Left lung (tissue), 10 donors: ENCODE measurements around the gene CYTH4. TPM values are rescaled to one million over a fixed set of nuclear protein-coding genes. Genes with fewer than 3 reads are reported as not detected.
"Not testable (repeated sequence)": the region's sequence is repeated elsewhere in the genome, so short reads cannot be mapped to it uniquely, and the experiment has no call there.

Source experiments
- ATAC-seq: fragments of 200-7000 bp; cut with Tn5 transposase; one replicate; pipeline ENCODE4 v1.9.1; 2020; ENCODE audit warnings: moderate library complexity
- DNase-seq, 4 donors: peaks; one replicate each; pipeline ENCODE4 v3.0.0-alpha.2; 2013 to 2020
- H3K27ac ChIP-seq, 2 donors: fragments of 200-600 bp; sonication (generic) in 1 of 2; one replicate each; pipeline versions ENCODE4 v1.5.0 to v1.8.0; 2020 to 2021
- H3K27me3 ChIP-seq, 2 donors: fragments of 200-600 bp; sonication (generic) in 1 of 2; one replicate each; pipeline versions ENCODE4 v1.5.0 to v1.8.0; 2020 to 2021
- H3K36me3 ChIP-seq, 2 donors: fragments of 200-600 bp; sonication (generic) in 1 of 2; one replicate each; pipeline versions ENCODE4 v1.5.0 to v1.8.0; 2020 to 2021
- H3K4me1 ChIP-seq, 2 donors: fragments of 200-600 bp; one replicate each; pipeline ENCODE4 v1.8.0; 2021
- H3K4me3 ChIP-seq, 2 donors: fragments of 200-600 bp; sonication (generic) in 1 of 2; one replicate each; pipeline versions ENCODE4 v1.5.0 to v1.8.0; 2020 to 2021; ENCODE audit warnings: mild to moderate bottlenecking in 1 of 2
- H3K9me3 ChIP-seq, 2 donors: fragments of 200-600 bp; sonication (generic) in 1 of 2; one replicate each; pipeline versions ENCODE4 v1.5.0 to v1.8.0; 2020 to 2021
- CTCF ChIP-seq, 2 donors: fragments of 200-600 bp; sonication (generic) in 1 of 2; IDR thresholded peaks; one replicate each; pipeline versions ENCODE4 v1.5.0 to v1.8.0; 2021; ENCODE audit warnings: antibody characterized with exemption in 2 of 2
- intact Hi-C, 2 donors: fragments of 100-400 bp; cut with DNase I; formaldehyde crosslinking; loops; one replicate each; pipeline versions ENCODE4 v1.11.2 to v1.14.2; 2022
- polyA plus RNA-seq, 6 donors: library from polyadenylated mRNA; unstranded; fragments of 120-200 nt; gene quantifications; one replicate each; pipeline ENCODE4 v1.2.1, GENCODE V29; 2013; ENCODE audit not compliant: insufficient read length in 6 of 6
- total RNA-seq, 2 donors: library from RNA; stranded (reverse); fragmentation: NEBNext Ultra II Directional; extraction: Animal tissue kit (Norgen Biotek cat#: 25700); gene quantifications; one replicate each; pipeline ENCODE4 v1.2.1, GENCODE V29; 2021
- donor health status: DM: no; HTN: yes; CAD: no.
- donor health status: DM: no; HTN: no; CAD: no.

The CYTH4 gene
- total and polyA plus RNA-seq, 8 donors: 4.7 to 63.4 (median 6.1) TPM

- no peaks in the 10 kb centered on the region for H3K36me3 ChIP-seq
- no peak overlapping the region for H3K27ac ChIP-seq
- no peak for TF ChIP-seq CTCF (IDR thresholded peaks at IDR 0.05)
- H3K4me3 ChIP-seq: no peak overlapping the region
- ATAC-seq (no peak), DNase-seq (peak in 1 of 4 donors; percentile 17)
- peaks cover 0 to 10% of the 10 kb centered on the region in 2 donors for H3K4me1 ChIP-seq
- intact Hi-C loops: no loop called here
- no peaks in the 10 kb centered on the region for H3K9me3 ChIP-seq
- H3K27me3 ChIP-seq: peaks cover 0 to 23% of the 10 kb centered on the region in 2 donors
Measured at GRCh38 chr22:37249986-37250385, 32.3 kb upstream of the CYTH4 start.

GRCh38 chr22:37251836-37252235, 30.5 kb upstream of the CYTH4 start:
- H3K4me1 ChIP-seq, intact Hi-C loops, H3K9me3 ChIP-seq, DNase-seq, H3K27ac ChIP-seq, H3K4me3 ChIP-seq, H3K36me3 ChIP-seq, ATAC-seq: not testable (repeated sequence)
- peaks cover 4 to 34% of the 10 kb centered on the region in 2 donors for H3K27me3 ChIP-seq

GRCh38 chr22:37253126-37253660, 29.1 kb upstream of the CYTH4 start:
- TF ChIP-seq CTCF (IDR thresholded peaks at IDR 0.05): no peak
- H3K36me3 ChIP-seq: no peaks in the 10 kb centered on the region
- no peaks in the 10 kb centered on the region for H3K9me3 ChIP-seq
- ATAC-seq (no peak), DNase-seq (no peak)
- no peak overlapping the region for H3K27ac ChIP-seq
- intact Hi-C loops: no loop called here
- no peaks in the 10 kb centered on the region for H3K4me1 ChIP-seq
- H3K4me3 ChIP-seq: no peak overlapping the region
- peaks cover 6 to 47% of the 10 kb centered on the region in 2 donors for H3K27me3 ChIP-seq

- TF ChIP-seq CTCF (IDR thresholded peaks at IDR 0.05): no peak
- Histone ChIP-seq H3K27me3 (peaks cover 16 to 59% of the 10 kb centered on the region in 2 donors), H3K4me3 (no peak overlapping the region), H3K9me3 (no peaks in the 10 kb centered on the region), H3K36me3 (no peaks in the 10 kb centered on the region), H3K4me1 (peaks cover 0 to 6% of the 10 kb centered on the region in 2 donors), H3K27ac (no peak overlapping the region)
- intact Hi-C loops: no loop called here
- DNase-seq (peak in 1 of 4 donors; percentile 4), ATAC-seq (no peak)
Measured at GRCh38 chr22:37254209-37254866, 28.0 kb upstream of the CYTH4 start.

- H3K4me1 ChIP-seq: peaks cover 0 to 11% of the 10 kb centered on the region in 2 donors
- no peaks in the 10 kb centered on the region for H3K9me3 ChIP-seq
- H3K4me3 ChIP-seq: no peak overlapping the region
- H3K27ac ChIP-seq: no peak overlapping the region
- no peak for TF ChIP-seq CTCF (IDR thresholded peaks at IDR 0.05)
- no peak for DNase-seq
- intact Hi-C loops: no loop called here
- no peak for ATAC-seq
- peaks cover 21 to 64% of the 10 kb centered on the region in 2 donors for H3K27me3 ChIP-seq
- no peaks in the 10 kb centered on the region for H3K36me3 ChIP-seq
Measured at GRCh38 chr22:37254867-37255233, 27.5 kb upstream of the CYTH4 start.
